Body of pancreas (tissue), 4 donors: Measurements from ENCODE around the gene TENT4B.

Source experiments
- CTCF ChIP-seq, 7 experiments: fragments of 450-650 bp in 4 of 7; fragments of 200-600 bp in 3 of 7; sonication (generic) in 3 of 7; IDR thresholded peaks; one replicate each; pipeline ENCODE4 v1.5.1; 2016 to 2019; ENCODE audit warnings: antibody characterized with exemption in 7 of 7
- POLR2A ChIP-seq, 3 donors: fragments of 450-650 bp; IDR thresholded peaks; one replicate each; pipeline ENCODE4 v1.6.1; 2016; ENCODE audit warnings: antibody characterized with exemption in 3 of 3, mild to moderate bottlenecking in 2 of 3

DNA sequence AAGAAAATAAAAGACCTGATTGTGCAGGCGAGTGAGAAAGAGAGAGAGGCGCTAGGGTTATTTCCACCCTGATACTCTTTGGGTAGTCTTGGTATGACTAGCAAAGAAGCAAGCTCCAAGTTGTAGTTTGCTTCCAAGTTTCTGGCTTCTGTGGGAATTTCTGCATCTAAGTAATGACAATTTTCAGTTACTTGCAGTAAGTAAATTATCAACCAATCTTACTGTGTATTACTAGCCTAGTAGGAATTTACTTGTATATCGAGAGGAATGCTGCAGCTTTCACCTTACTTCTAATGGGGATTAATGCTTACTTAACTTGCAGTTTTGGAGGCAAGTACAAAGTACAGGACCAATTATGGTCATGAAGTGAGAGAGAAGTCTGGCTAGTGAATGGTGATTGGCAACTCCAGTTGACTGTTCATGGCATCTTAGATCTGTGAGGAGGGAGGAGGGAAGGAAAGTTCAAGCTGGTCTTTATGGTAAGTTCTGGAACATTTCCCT lies 31.9 kb downstream of the TENT4B start:
- TF ChIP-seq CTCF (IDR thresholded peaks at IDR 0.05) (no peak), POLR2A (IDR thresholded peaks at IDR 0.05) (no peak)
